Endodermal cell (in vitro differentiated cells): ENCODE measurements around the gene ADH1B. TPM values are rescaled to one million over a fixed set of nuclear protein-coding genes. Genes with fewer than 3 reads are reported as not detected.

Experiments
- DNase-seq: peaks from one replicate; pipeline ENCODE4 v3.0.0-alpha.2; 2017
- H3K27ac ChIP-seq: 2 replicates; pipeline ENCODE4 v1.5.1; 2013; ENCODE audit warnings: mild to moderate bottlenecking, low read depth, low read length, moderate library complexity
- H3K27me3 ChIP-seq: 2 replicates; pipeline ENCODE4 v1.6.1; 2013; ENCODE audit warnings: mild to moderate bottlenecking, low read length, moderate library complexity; ENCODE audit not compliant: insufficient read depth, control insufficient read depth, poor library complexity, severe bottlenecking
- H3K36me3 ChIP-seq: 2 replicates; pipeline ENCODE4 v1.7.0; 2013; ENCODE audit warnings: mild to moderate bottlenecking, low read length, moderate library complexity; ENCODE audit not compliant: control insufficient read depth, insufficient read depth
- H3K4me1 ChIP-seq: one replicate; pipeline ENCODE4 v1.7.0; 2013; ENCODE audit warnings: low read length; ENCODE audit not compliant: control insufficient read depth, insufficient read depth
- H3K4me3 ChIP-seq: 2 replicates; pipeline ENCODE4 v1.5.1; 2013; ENCODE audit warnings: mild to moderate bottlenecking, low read length, moderate library complexity
- H3K9ac ChIP-seq: 2 replicates; pipeline ENCODE4 v1.6.1; 2013; ENCODE audit warnings: mild to moderate bottlenecking, low read length, moderate library complexity; ENCODE audit not compliant: poor library complexity, severe bottlenecking; ENCODE audit errors: extremely low read depth
- H3K9me3 ChIP-seq: 2 replicates; pipeline ENCODE4 v1.6.1; 2013; ENCODE audit warnings: mild to moderate bottlenecking, low read length, moderate library complexity; ENCODE audit not compliant: control insufficient read depth
- H3K27ac Mint-ChIP-seq: 2 replicates; pipeline ENCODE4 v1.8.0; 2020; ENCODE audit warnings: mixed read lengths
- H3K27me3 Mint-ChIP-seq: 2 replicates; pipeline ENCODE4 v1.8.0; 2021; ENCODE audit warnings: mild to moderate bottlenecking, mixed read lengths; ENCODE audit not compliant: insufficient read depth
- H3K36me3 Mint-ChIP-seq: 2 replicates; pipeline ENCODE4 v1.8.0; 2020; ENCODE audit warnings: low read depth, mixed read lengths
- H3K4me1 Mint-ChIP-seq: 2 replicates; pipeline ENCODE4 v1.8.0; 2020; ENCODE audit warnings: mixed read lengths
- H3K4me3 Mint-ChIP-seq: 2 replicates; pipeline ENCODE4 v1.8.0; 2020; ENCODE audit warnings: mild to moderate bottlenecking, moderate library complexity, mixed read lengths
- H3K9me3 Mint-ChIP-seq: 2 replicates; pipeline ENCODE4 v1.8.0; 2020; ENCODE audit warnings: mild to moderate bottlenecking, mixed read lengths
- CTCF ChIP-seq: fragments of 200-600 bp; sonication (generic); conservative IDR thresholded peaks from 2 replicates; pipeline ENCODE4 v1.5.0; 2021; ENCODE audit warnings: antibody characterized with exemption, mild to moderate bottlenecking
- total RNA-seq, 2 donors: library from RNA; stranded (reverse); fragmentation: NEBNext Ultra II Directional in 1 of 2; extraction: Animal tissue kit (Norgen Biotek cat#: 25700) in 1 of 2; gene quantifications; 2 replicates in 1 of 2; 3 replicates in 1 of 2; pipeline ENCODE4 v1.2.1, GENCODE V29; 2021

ADH1B gene
- total RNA-seq, 2 donors from 2014 or later: not detected

DNA sequence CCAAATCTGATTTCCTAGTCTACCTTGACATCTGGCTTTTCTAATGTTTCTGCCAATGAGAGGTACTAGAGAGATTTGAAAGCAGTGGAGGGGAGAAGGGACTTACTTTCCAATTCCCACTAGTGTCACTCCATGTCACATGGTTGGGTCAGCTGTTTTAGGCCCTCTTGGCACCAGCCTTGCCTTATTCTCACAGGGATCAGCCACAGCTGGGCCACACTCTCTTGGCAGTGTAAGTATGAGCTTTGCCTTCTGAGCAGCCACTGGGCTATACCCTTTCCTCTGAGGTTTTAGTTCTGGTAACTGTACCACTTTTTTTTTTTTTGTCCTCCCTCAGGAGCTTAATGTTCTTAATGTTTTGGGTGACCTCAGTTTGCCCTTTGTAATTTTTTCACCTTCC is 41.6 kb upstream of the ADH1B start:
- no peak for DNase-seq
- H3K27me3 ChIP-seq: no peaks in the 10 kb centered on the region
- Mint-ChIP-seq H3K36me3 (no peaks in the 10 kb centered on the region), H3K27me3 (no peaks in the 10 kb centered on the region), H3K4me1 (no peaks in the 10 kb centered on the region), H3K9me3 (peaks cover 32% of the 10 kb centered on the region), H3K27ac (no peak overlapping the region), H3K4me3 (no peak overlapping the region)
- H3K36me3 ChIP-seq: no peaks in the 10 kb centered on the region
- no peak overlapping the region for H3K4me3 ChIP-seq
- no peaks in the 10 kb centered on the region for H3K4me1 ChIP-seq
- H3K9ac ChIP-seq: no peak overlapping the region
- H3K27ac ChIP-seq: no peak overlapping the region
- H3K9me3 ChIP-seq: peaks cover 18% of the 10 kb centered on the region
- no peak for TF ChIP-seq CTCF

DNA sequence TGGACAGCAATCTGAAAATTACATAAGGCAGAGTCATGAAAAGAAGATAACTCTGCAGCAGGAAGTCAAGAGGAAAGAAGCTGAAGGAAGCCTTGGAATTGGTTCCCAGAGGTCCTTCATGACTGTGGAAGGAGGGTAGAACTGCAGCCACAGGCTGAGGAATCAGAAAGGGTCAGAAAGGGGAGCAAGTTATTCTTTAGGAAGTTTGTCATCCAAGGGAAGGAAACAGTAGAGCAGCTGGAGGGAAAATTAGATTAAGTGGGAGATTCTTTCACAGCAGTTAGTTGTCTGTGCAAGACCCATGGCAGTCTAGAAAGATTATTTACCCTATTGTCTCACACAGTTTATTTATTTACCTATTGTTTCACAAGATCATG is 40.7 kb upstream of the ADH1B start:
- Histone ChIP-seq H3K36me3 (no peaks in the 10 kb centered on the region), H3K9me3 (peaks cover 18% of the 10 kb centered on the region), H3K4me3 (no peak overlapping the region), H3K9ac (no peak overlapping the region), H3K4me1 (no peaks in the 10 kb centered on the region), H3K27ac (no peak overlapping the region), H3K27me3 (no peaks in the 10 kb centered on the region)
- Mint-ChIP-seq H3K27me3 (no peaks in the 10 kb centered on the region), H3K36me3 (no peaks in the 10 kb centered on the region), H3K27ac (no peak overlapping the region), H3K4me1 (no peaks in the 10 kb centered on the region), H3K4me3 (no peak overlapping the region), H3K9me3 (peaks cover 38% of the 10 kb centered on the region)
- TF ChIP-seq CTCF: no peak
- no peak for DNase-seq

DNA sequence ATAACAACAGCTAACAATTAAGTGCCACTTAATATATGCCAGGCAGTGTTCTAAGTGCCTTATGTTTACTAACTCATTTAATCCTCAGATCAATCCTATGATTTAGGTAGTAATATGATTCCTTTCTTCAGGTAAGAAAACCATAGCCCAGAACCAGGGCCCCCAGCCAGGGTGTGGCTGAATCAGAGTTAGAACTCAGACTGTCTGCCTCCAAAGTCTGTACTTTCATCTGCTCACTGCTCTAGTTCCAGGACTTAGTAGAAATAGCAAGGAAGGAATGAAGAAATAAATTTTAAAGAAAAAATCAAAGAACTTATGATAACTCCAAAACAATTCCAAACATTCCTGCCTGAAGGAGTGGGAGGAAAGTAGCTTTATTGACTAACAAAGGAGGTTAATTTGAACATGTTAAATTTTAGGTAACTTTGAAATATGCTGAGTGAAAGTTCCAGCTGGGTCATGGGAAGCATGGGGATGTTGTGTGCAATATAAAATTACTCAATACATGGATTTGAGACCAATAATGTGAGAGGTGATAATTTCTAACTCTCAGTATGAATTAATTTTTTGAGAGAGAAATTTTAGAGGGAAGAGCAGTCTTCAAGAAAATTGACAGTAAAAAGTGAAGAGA is 40.2 kb upstream of the ADH1B start:
- DNase-seq: no peak
- Mint-ChIP-seq H3K27ac (no peak overlapping the region), H3K4me1 (no peaks in the 10 kb centered on the region), H3K36me3 (no peaks in the 10 kb centered on the region), H3K9me3 (peaks cover 40% of the 10 kb centered on the region), H3K4me3 (no peak overlapping the region), H3K27me3 (no peaks in the 10 kb centered on the region)
- Histone ChIP-seq H3K27me3 (no peaks in the 10 kb centered on the region), H3K9me3 (peaks cover 18% of the 10 kb centered on the region), H3K4me3 (no peak overlapping the region), H3K9ac (no peak overlapping the region), H3K27ac (no peak overlapping the region), H3K36me3 (no peaks in the 10 kb centered on the region), H3K4me1 (no peaks in the 10 kb centered on the region)
- no peak for TF ChIP-seq CTCF
